ENCODE results near the gene OSBPL8. TPM values are rescaled to one million over a fixed set of nuclear protein-coding genes. Genes with fewer than 3 reads are reported as not detected.

OSBPL8 gene
- total and polyA plus RNA-seq, 4 donors: 8.6 to 114 (median 53.3) TPM

GRCh38 chr12:76587428-76588178 is 28.0 kb upstream of the OSBPL8 start:
- H3K4me3 ChIP-seq: no peak overlapping the region
- H3K9ac ChIP-seq (ENCODE audit: insufficient read depth in 1 of 2, low read length in 2 of 2): no peak overlapping the region
- no peak for DNase-seq
- WGBS, 2 donors: 65 to 67% methylated on average over 3 of the region's 3 CpGs
- no peak for TF ChIP-seq CTCF (IDR thresholded peaks at IDR 0.05; ENCODE audit: control extremely low read depth, extremely low read depth)
- H3K4me1 ChIP-seq (ENCODE audit: control insufficient read depth in 5 of 5, insufficient read depth in 5 of 5, low read length in 5 of 5): no peaks in the 10 kb centered on the region
- H3K27me3 ChIP-seq (ENCODE audit: control insufficient read depth in 3 of 3, insufficient read depth in 3 of 3, low read length in 2 of 3): no peaks in the 10 kb centered on the region
- H3K9me3 ChIP-seq (ENCODE audit: control insufficient read depth in 4 of 4, insufficient read depth in 3 of 4, low read length in 3 of 4): no peaks in the 10 kb centered on the region
- H3K27ac ChIP-seq (ENCODE audit: low read depth in 1 of 2, low read length in 1 of 2): no peak overlapping the region
- ATAC-seq (ENCODE audit: insufficient read depth, low FRiP score): no peak
- no peaks in the 10 kb centered on the region for H3K36me3 ChIP-seq (ENCODE audit: control insufficient read depth in 4 of 4, insufficient read depth in 4 of 4, low read length in 4 of 4)

- 69 to 78% methylated on average over 3 of the region's 3 CpGs for WGBS, 2 donors
- ATAC-seq (ENCODE audit: insufficient read depth, low FRiP score): no peak
- Histone ChIP-seq H3K4me3 (no peak overlapping the region), H3K27me3 (ENCODE audit: control insufficient read depth in 3 of 3, insufficient read depth in 3 of 3, low read length in 2 of 3) (no peaks in the 10 kb centered on the region), H3K9me3 (ENCODE audit: control insufficient read depth in 4 of 4, insufficient read depth in 3 of 4, low read length in 3 of 4) (no peaks in the 10 kb centered on the region), H3K9ac (ENCODE audit: insufficient read depth in 1 of 2, low read length in 2 of 2) (no peak overlapping the region), H3K4me1 (ENCODE audit: control insufficient read depth in 5 of 5, insufficient read depth in 5 of 5, low read length in 5 of 5) (no peaks in the 10 kb centered on the region), H3K27ac (ENCODE audit: low read depth in 1 of 2, low read length in 1 of 2) (no peak overlapping the region), H3K36me3 (ENCODE audit: control insufficient read depth in 4 of 4, insufficient read depth in 4 of 4, low read length in 4 of 4) (no peaks in the 10 kb centered on the region)
- DNase-seq: peak in 2 of 3 donors; percentile 64 to 69
- peak; percentile 42 for TF ChIP-seq CTCF (IDR thresholded peaks at IDR 0.05; ENCODE audit: control extremely low read depth, extremely low read depth)
Measured at GRCh38 chr12:76586764-76587395, 27.3 kb upstream of the OSBPL8 start.

GRCh38 chr12:76583301-76583700 is 23.7 kb upstream of the OSBPL8 start:
- no peaks in the 10 kb centered on the region for H3K4me1 ChIP-seq (ENCODE audit: control insufficient read depth in 5 of 5, insufficient read depth in 5 of 5, low read length in 5 of 5)
- H3K9ac ChIP-seq (ENCODE audit: insufficient read depth in 1 of 2, low read length in 2 of 2): no peak overlapping the region
- TF ChIP-seq CTCF (IDR thresholded peaks at IDR 0.05; ENCODE audit: control extremely low read depth, extremely low read depth): no peak
- no peaks in the 10 kb centered on the region for H3K27me3 ChIP-seq (ENCODE audit: control insufficient read depth in 3 of 3, insufficient read depth in 3 of 3, low read length in 2 of 3)
- no peak for DNase-seq
- no peaks in the 10 kb centered on the region for H3K36me3 ChIP-seq (ENCODE audit: control insufficient read depth in 4 of 4, insufficient read depth in 4 of 4, low read length in 4 of 4)
- H3K27ac ChIP-seq (ENCODE audit: low read depth in 1 of 2, low read length in 1 of 2): no peak overlapping the region
- no peak overlapping the region for H3K4me3 ChIP-seq
- no peak for ATAC-seq (ENCODE audit: insufficient read depth, low FRiP score)
- 67 to 78% methylated on average over 3 of the region's 3 CpGs for WGBS, 2 donors
- H3K9me3 ChIP-seq (ENCODE audit: control insufficient read depth in 4 of 4, insufficient read depth in 3 of 4, low read length in 3 of 4): no peaks in the 10 kb centered on the region
